Measurements from ENCODE around the gene PYGO2. TPM values are rescaled to one million over a fixed set of nuclear protein-coding genes. Genes with fewer than 3 reads are reported as not detected.
A peak's percentile ranks its signal among the peaks of the same experiment; 100 is the strongest.

Gene PYGO2
- total and polyA plus RNA-seq, 3 donors from 2014 or later: 31.0 to 34.9 (median 33.2) TPM

DNA sequence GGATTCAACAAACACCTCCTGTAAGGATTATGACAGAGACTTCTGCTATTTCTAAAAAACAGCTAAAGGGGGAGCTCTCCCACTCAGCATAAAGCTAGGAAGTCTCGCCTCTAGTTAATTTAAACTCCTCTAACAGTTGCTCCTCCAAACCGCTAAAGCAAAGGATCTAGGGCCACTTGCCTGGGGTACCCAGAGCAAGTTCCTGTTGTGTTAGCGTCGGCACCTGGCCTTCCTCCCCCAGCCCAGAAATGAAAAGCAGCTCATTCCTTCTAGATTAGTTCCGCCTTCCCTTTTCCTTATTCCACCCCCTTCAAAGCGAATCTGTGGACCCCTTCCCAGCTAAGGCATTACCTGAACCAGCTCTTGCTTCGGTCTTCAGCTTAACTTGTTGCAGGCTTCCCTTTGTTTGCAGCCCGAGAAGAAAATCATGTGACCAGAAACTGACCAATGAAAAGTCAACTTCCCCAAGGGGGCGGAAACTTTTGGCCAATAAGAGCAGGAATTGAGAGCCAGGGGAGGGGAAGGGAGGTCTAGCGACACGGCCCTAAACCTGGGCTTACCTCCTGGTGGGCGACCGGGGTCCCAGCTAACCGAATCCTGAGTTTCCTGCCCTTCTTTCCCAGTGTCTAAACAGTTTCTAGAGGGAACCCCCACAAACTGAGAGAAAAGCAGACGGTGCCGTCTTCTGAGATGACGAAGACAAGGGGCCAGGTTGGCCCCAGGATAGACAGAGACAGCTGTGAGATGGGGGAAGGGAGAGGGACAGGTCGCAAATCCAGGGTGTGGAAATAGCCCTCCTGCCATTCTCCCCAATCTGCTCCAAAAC is 5.7 kb downstream of the PYGO2 start, which contains the start of gene PBXIP1:
TSS of gene PBXIP1 (minus strand) at position 382 of the 826 bp plus-strand sequence. CDS start 2,378 bp downstream, outside the sequence.
- peaks cover 53% of the 10 kb centered on the region for H3K4me1 ChIP-seq
- no peaks in the 10 kb centered on the region for H3K36me3 ChIP-seq (ENCODE audit: low read depth, missing control alignments)
- intact Hi-C loops (cut with DNase I; ENCODE audit: low total_unique reads): no loop called here
- H3K4me3 ChIP-seq: peak within 1 kb of the TSS; percentile 60 to 64
- TF ChIP-seq POLR2A (IDR thresholded peaks at IDR 0.05): no peak
- TF ChIP-seq, protein P1, sequence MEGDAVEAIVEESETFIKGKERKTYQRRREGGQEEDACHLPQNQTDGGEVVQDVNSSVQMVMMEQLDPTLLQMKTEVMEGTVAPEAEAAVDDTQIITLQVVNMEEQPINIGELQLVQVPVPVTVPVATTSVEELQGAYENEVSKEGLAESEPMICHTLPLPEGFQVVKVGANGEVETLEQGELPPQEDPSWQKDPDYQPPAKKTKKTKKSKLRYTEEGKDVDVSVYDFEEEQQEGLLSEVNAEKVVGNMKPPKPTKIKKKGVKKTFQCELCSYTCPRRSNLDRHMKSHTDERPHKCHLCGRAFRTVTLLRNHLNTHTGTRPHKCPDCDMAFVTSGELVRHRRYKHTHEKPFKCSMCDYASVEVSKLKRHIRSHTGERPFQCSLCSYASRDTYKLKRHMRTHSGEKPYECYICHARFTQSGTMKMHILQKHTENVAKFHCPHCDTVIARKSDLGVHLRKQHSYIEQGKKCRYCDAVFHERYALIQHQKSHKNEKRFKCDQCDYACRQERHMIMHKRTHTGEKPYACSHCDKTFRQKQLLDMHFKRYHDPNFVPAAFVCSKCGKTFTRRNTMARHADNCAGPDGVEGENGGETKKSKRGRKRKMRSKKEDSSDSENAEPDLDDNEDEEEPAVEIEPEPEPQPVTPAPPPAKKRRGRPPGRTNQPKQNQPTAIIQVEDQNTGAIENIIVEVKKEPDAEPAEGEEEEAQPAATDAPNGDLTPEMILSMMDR (IDR thresholded peaks at IDR 0.05): peak in 1 of 3 experiments; percentile 11
- H3K9me3 ChIP-seq: no peaks in the 10 kb centered on the region
- H3K27me3 ChIP-seq: no peaks in the 10 kb centered on the region
- DNase-seq: peak; percentile 91
- peak within 1 kb of the TSS; percentile 56 to 77 for H3K27ac ChIP-seq
- whole genome bisulfite sequencing, 2 donors: 0% methylated on average over 18 of the region's 18 CpGs

DNA sequence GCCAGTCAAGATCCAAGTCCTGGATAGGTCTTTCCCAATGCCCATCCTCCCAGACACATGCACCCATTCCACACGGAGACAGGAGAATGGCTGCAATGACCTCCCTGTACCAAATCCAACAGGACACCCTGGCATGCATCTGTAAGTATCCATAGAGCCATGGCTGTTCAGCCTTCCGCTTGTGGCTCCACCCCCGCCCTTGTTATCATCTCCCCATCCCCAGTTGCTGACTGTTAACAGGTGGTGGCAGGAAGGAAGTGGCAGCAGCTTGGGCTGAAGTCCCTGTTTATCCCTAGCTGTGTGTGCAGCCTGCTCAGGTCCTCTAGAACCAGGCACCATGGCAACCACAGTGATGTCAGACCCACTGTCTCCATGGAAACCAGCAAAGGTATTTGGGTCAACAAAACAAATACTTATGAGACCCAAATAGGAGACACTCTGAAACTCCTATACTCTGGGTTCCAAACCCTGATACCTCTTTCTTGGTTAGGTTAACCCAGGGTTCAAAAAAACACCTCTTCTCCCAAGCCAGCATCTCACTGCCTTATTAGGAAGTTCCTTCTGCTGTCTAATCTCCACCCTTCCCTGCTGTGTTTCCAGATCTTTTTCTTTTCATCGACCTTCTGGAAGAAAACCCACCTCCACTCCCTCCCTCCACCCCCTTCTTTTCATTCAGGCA is 6.4 kb downstream of the PYGO2 start:
- intact Hi-C loops (cut with DNase I; ENCODE audit: low total_unique reads): no loop called here
- H3K36me3 ChIP-seq (ENCODE audit: low read depth, missing control alignments): no peaks in the 10 kb centered on the region
- TF ChIP-seq, protein P1 (IDR thresholded peaks at IDR 0.05): no peak
- no peak for TF ChIP-seq POLR2A (IDR thresholded peaks at IDR 0.05)
- H3K4me3 ChIP-seq: peak overlapping the region; percentile 60 to 64
- peak overlapping the region; percentile 56 to 77 for H3K27ac ChIP-seq
- no peaks in the 10 kb centered on the region for H3K9me3 ChIP-seq
- peak; percentile 70 for DNase-seq
- H3K27me3 ChIP-seq: no peaks in the 10 kb centered on the region
- WGBS, 2 donors: 11 to 28% methylated on average over 4 of the region's 4 CpGs
- peaks cover 46% of the 10 kb centered on the region for H3K4me1 ChIP-seq

DNA sequence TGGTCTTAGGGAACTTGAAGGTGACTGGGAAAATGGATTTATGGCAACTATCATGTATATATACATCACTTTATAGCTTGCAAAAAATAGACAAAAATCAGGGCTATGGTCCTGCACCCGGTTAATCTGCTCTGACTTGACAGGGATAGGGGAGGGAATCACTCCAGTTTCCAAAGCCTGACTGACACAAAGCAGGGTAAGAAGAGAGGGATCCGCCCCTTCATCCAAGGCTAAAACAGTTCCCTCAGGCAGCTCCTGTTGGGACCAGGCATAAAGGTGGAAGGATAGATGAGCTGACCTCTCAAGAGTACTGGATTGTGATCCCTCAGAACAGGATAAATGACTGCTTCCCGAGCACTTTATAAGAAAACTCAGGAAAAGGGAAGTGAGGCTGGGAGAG is 7.0 kb downstream of the PYGO2 start:
- H3K4me3 ChIP-seq: no peak overlapping the region

DNA sequence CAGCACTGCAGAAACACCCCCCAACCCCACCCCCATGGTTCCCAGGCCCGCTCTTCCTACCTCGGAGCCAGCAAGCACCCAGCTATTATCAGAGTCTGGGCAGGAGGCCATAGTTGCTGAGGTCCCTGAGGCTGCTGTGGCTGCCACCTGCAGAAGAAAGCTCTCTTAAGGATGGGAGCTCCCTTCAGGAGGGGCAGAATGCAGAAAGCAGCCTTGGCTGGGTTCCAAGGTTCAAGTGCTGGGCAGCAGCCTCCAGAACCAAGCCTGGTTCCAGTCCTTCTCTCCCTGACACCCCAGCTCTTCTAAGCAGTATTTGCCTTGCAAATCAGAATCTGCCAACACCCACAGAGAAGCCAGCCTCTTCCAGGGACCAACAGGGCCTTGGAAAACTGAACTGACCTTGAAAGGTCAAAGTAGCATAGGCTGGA is 8.0 kb downstream of the PYGO2 start:
- intact Hi-C loops (cut with DNase I; ENCODE audit: low total_unique reads): loop anchor here (5.0 kb wide), 1 partner anchor 109 kb away; the partner anchor contains the start of gene EFNA4
- Histone ChIP-seq H3K36me3 (ENCODE audit: low read depth, missing control alignments) (no peaks in the 10 kb centered on the region), H3K9me3 (no peaks in the 10 kb centered on the region), H3K27ac (no peak overlapping the region), H3K27me3 (no peaks in the 10 kb centered on the region), H3K4me1 (peaks cover 46% of the 10 kb centered on the region), H3K4me3 (no peak overlapping the region)
- DNase-seq: no peak
- TF ChIP-seq, protein P1 (IDR thresholded peaks at IDR 0.05): no peak
- TF ChIP-seq POLR2A (IDR thresholded peaks at IDR 0.05): no peak
- 64 to 73% methylated on average over 2 of the region's 2 CpGs for WGBS, 2 donors

More for the DNA sequence above, 7.0 kb downstream of the PYGO2 start:
- intact Hi-C loops (cut with DNase I; ENCODE audit: low total_unique reads): loop anchor here (5.0 kb wide), 1 partner anchor 108 kb away; the partner anchor contains the start of gene EFNA4
- peaks cover 46% of the 10 kb centered on the region for H3K4me1 ChIP-seq
- no peak for TF ChIP-seq POLR2A (IDR thresholded peaks at IDR 0.05)
- TF ChIP-seq, protein P1 (IDR thresholded peaks at IDR 0.05): no peak
- H3K27ac ChIP-seq: no peak overlapping the region
- H3K9me3 ChIP-seq: no peaks in the 10 kb centered on the region
- H3K27me3 ChIP-seq: no peaks in the 10 kb centered on the region
- WGBS, 2 donors: 58 to 76% methylated on average over 3 of the region's 3 CpGs
- no peaks in the 10 kb centered on the region for H3K36me3 ChIP-seq (ENCODE audit: low read depth, missing control alignments)
- no peak for DNase-seq

Data from testis (tissue), 3 donors.